H1 (cell line): ENCODE measurements around the gene DSC3. TPM values are rescaled to one million over a fixed set of nuclear protein-coding genes. Genes with fewer than 3 reads are reported as not detected.

ENCODE experiments used
- BACH1 ChIP-seq: IDR thresholded peaks from 2 replicates; pipeline ENCODE4 v1.6.1; 2012; ENCODE audit warnings: low read length, improper control_type of control experiment
- BCL11A ChIP-seq, 2 experiments: IDR thresholded peaks; one replicate each; pipeline ENCODE4 v1.6.1; 2011; ENCODE audit warnings: low read depth in 2 of 2, low read length in 2 of 2, mild to moderate bottlenecking in 2 of 2
- EP300 ChIP-seq, 2 experiments: IDR thresholded peaks; 1 replicate in 1 of 2; 2 replicates in 1 of 2; pipeline ENCODE4 v1.6.1; 2011 to 2012; ENCODE audit warnings: low read depth in 2 of 2, low read length in 2 of 2, mild to moderate bottlenecking in 2 of 2, borderline replicate concordance in 1 of 2, inconsistent platforms in 1 of 2, moderate library complexity in 1 of 2
- FOSL1 ChIP-seq: IDR thresholded peaks from 2 replicates; pipeline ENCODE4 v1.6.1; 2011; ENCODE audit warnings: mild to moderate bottlenecking, low read depth, low read length, moderate library complexity; ENCODE audit not compliant: insufficient read depth
- HDAC2 ChIP-seq, 2 experiments: fragments of 300-600 bp in 1 of 2; sonication (generic) in 1 of 2; IDR thresholded peaks; 2 replicates each; pipeline ENCODE4 v1.6.1; 2011 to 2012; ENCODE audit warnings: low read depth in 2 of 2, low read length in 2 of 2, mild to moderate bottlenecking in 2 of 2, moderate library complexity in 2 of 2, borderline replicate concordance in 1 of 2, inconsistent platforms in 1 of 2
- PHF8 ChIP-seq: fragments of 200-600 bp; sonication (generic); conservative IDR thresholded peaks from 2 replicates; pipeline ENCODE4 v1.7.1; 2012; ENCODE audit warnings: low read depth, mild to moderate bottlenecking, inconsistent platforms, low read length, moderate library complexity
- SIRT6 ChIP-seq: IDR thresholded peaks from one replicate; pipeline ENCODE4 v1.7.1; 2012; ENCODE audit warnings: low read length, inconsistent platforms
- SP1 ChIP-seq: IDR thresholded peaks from 2 replicates; pipeline ENCODE4 v1.6.1; 2011; ENCODE audit warnings: low read depth, low read length
- ZNF274 ChIP-seq: IDR thresholded peaks from 2 replicates; pipeline ENCODE4 v1.7.0; 2012; ENCODE audit warnings: low read length, borderline replicate concordance; ENCODE audit errors: extremely low read depth
- polyA plus RNA-seq, 7 experiments: library from polyadenylated mRNA; depleted of rRNA in 3 of 7; stranded (reverse) in 5 of 7; unstranded in 2 of 7; fragments of >200 nt in 5 of 7; fragments of 200-250 nt in 2 of 7; gene quantifications; 1 replicate in 5 of 7; 2 replicates in 1 of 7; 4 replicates in 1 of 7; pipeline versions ENCODE4 v1.2.1 to v1.2.3, GENCODE V29; 2011 to 2013; ENCODE audit warnings: missing spikeins in 2 of 7, mixed read lengths in 2 of 7
- total RNA-seq: library from RNA; stranded (reverse); fragmentation: NEBNext Ultra II Directional; extraction: Animal tissue kit (Norgen Biotek cat#: 25700); gene quantifications from 2 replicates; pipeline ENCODE4 v1.2.1, GENCODE V29; 2021
- TF ChIP-seq, protein P1 (sequence below): fragments of 300-600 bp; sonication (generic); IDR thresholded peaks from 2 replicates; pipeline ENCODE4 v1.7.1; 2012; ENCODE audit warnings: low read length, moderate library complexity, mild to moderate bottlenecking, inconsistent platforms; ENCODE audit not compliant: insufficient replicate concordance
- TF ChIP-seq, protein P2 (sequence below): IDR thresholded peaks from 2 replicates; pipeline ENCODE4 v1.6.1; 2011; ENCODE audit warnings: low read depth, mild to moderate bottlenecking, low read length; ENCODE audit not compliant: insufficient read depth

The DSC3 gene
- total and polyA plus RNA-seq, 2 of the 8 experiments (the other 6 are each of a cell fraction or from before 2014, with no cell fraction given), result 0.70 to 3.7 TPM

DNA sequence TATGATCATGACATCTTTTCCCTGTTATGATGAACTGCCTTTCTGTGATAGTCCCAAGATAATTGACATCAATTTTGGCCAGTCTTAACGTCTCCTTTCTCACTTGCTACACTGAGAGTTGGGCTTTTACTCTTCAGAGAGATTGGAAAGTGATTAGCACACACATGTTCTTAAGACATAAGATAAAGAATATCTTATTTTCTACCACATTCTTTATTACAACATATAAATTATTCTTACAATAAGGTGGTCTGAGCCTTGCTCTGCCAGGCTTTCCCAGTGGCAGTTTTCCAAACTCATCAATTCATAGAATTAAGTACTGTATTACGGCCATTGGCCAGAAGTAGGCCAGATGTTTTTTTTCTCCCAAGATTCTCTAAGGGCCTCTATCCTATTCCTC, 5.7 kb upstream of the DSC3 start (continued):
- TF ChIP-seq, protein P1, sequence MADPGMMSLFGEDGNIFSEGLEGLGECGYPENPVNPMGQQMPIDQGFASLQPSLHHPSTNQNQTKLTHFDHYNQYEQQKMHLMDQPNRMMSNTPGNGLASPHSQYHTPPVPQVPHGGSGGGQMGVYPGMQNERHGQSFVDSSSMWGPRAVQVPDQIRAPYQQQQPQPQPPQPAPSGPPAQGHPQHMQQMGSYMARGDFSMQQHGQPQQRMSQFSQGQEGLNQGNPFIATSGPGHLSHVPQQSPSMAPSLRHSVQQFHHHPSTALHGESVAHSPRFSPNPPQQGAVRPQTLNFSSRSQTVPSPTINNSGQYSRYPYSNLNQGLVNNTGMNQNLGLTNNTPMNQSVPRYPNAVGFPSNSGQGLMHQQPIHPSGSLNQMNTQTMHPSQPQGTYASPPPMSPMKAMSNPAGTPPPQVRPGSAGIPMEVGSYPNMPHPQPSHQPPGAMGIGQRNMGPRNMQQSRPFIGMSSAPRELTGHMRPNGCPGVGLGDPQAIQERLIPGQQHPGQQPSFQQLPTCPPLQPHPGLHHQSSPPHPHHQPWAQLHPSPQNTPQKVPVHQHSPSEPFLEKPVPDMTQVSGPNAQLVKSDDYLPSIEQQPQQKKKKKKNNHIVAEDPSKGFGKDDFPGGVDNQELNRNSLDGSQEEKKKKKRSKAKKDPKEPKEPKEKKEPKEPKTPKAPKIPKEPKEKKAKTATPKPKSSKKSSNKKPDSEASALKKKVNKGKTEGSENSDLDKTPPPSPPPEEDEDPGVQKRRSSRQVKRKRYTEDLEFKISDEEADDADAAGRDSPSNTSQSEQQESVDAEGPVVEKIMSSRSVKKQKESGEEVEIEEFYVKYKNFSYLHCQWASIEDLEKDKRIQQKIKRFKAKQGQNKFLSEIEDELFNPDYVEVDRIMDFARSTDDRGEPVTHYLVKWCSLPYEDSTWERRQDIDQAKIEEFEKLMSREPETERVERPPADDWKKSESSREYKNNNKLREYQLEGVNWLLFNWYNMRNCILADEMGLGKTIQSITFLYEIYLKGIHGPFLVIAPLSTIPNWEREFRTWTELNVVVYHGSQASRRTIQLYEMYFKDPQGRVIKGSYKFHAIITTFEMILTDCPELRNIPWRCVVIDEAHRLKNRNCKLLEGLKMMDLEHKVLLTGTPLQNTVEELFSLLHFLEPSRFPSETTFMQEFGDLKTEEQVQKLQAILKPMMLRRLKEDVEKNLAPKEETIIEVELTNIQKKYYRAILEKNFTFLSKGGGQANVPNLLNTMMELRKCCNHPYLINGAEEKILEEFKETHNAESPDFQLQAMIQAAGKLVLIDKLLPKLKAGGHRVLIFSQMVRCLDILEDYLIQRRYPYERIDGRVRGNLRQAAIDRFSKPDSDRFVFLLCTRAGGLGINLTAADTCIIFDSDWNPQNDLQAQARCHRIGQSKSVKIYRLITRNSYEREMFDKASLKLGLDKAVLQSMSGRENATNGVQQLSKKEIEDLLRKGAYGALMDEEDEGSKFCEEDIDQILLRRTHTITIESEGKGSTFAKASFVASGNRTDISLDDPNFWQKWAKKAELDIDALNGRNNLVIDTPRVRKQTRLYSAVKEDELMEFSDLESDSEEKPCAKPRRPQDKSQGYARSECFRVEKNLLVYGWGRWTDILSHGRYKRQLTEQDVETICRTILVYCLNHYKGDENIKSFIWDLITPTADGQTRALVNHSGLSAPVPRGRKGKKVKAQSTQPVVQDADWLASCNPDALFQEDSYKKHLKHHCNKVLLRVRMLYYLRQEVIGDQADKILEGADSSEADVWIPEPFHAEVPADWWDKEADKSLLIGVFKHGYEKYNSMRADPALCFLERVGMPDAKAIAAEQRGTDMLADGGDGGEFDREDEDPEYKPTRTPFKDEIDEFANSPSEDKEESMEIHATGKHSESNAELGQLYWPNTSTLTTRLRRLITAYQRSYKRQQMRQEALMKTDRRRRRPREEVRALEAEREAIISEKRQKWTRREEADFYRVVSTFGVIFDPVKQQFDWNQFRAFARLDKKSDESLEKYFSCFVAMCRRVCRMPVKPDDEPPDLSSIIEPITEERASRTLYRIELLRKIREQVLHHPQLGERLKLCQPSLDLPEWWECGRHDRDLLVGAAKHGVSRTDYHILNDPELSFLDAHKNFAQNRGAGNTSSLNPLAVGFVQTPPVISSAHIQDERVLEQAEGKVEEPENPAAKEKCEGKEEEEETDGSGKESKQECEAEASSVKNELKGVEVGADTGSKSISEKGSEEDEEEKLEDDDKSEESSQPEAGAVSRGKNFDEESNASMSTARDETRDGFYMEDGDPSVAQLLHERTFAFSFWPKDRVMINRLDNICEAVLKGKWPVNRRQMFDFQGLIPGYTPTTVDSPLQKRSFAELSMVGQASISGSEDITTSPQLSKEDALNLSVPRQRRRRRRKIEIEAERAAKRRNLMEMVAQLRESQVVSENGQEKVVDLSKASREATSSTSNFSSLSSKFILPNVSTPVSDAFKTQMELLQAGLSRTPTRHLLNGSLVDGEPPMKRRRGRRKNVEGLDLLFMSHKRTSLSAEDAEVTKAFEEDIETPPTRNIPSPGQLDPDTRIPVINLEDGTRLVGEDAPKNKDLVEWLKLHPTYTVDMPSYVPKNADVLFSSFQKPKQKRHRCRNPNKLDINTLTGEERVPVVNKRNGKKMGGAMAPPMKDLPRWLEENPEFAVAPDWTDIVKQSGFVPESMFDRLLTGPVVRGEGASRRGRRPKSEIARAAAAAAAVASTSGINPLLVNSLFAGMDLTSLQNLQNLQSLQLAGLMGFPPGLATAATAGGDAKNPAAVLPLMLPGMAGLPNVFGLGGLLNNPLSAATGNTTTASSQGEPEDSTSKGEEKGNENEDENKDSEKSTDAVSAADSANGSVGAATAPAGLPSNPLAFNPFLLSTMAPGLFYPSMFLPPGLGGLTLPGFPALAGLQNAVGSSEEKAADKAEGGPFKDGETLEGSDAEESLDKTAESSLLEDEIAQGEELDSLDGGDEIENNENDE, result no peak
- TF ChIP-seq ZNF274 (no peak), PHF8 (no peak), EP300 (IDR thresholded peaks at IDR 0.05; ENCODE audit: borderline replicate concordance in 1 of 2, low read depth in 2 of 2, low read length in 2 of 2) (no peak), SP1 (no peak), HDAC2 (IDR thresholded peaks at IDR 0.05; ENCODE audit: borderline replicate concordance in 1 of 2, low read depth in 2 of 2, low read length in 2 of 2) (no peak), SIRT6 (no peak), FOSL1 (no peak), BCL11A (IDR thresholded peaks at IDR 0.05; ENCODE audit: low read depth in 2 of 2, low read length in 2 of 2) (no peak), BACH1 (no peak)
- TF ChIP-seq, protein P2, sequence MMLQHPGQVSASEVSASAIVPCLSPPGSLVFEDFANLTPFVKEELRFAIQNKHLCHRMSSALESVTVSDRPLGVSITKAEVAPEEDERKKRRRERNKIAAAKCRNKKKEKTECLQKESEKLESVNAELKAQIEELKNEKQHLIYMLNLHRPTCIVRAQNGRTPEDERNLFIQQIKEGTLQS, result no peak
